ENCODE data around the gene KEAP1. TPM values are rescaled to one million over a fixed set of nuclear protein-coding genes. Genes with fewer than 3 reads are reported as not detected.

KEAP1 gene
- total RNA-seq, 4 donors from 2014 or later: 36.2 to 55.9 (median 48.0) TPM

DNA sequence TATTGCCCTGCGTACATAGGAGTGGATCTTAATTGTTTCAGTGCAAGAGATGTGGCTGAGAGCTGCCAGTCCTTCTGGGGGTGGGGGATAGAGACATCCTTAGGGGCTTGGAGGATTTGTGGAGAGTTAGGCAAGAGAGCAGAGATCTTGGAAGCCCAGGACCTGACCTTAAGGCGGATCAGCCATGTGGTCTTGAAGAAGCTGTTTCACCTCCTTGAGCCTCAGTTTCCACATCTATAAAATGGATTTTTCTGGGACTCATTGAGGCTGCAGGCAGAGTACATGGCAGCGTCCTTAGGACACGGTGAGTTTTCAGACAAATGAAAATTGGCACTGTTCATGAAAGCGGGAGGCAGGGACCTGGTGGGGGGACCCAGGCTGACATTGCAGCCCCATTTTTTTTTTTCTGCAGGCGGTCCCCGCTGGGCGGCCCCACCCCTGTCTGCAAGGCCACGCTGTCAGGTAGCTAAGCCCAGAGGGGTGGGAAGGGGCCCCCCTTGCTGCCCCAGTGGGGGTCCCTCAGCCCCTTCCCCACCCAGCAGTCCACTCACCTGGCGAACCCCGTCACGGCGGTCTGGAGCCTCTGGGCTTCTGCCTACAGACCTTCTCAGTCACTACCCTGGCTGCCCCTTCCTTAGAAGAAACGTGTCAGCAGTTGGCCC, 52.8 kb downstream of the KEAP1 start:
- no peak for TF ChIP-seq CTCF (IDR thresholded peaks at IDR 0.05; ENCODE audit: low read depth)

GRCh38 chr19:10449037-10449436, 54.1 kb downstream of the KEAP1 start:
- no peak for TF ChIP-seq CTCF (IDR thresholded peaks at IDR 0.05; ENCODE audit: low read depth)

DNA sequence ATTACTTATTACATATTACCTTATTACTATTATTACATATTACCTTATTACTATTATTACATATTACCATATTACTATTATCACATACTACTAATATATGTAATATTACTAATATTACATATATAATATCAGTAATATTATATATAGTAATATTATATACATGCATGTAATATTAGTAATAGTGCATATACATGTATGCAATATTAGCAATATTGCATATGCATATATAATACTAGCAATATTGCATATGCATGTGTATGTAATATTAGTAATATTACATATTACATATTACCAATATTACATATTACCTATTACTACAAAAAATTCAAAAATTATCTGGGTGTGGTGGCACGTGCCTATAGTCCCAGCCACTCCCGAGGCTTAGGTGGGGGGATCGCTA, 60.5 kb downstream of the KEAP1 start:
- TF ChIP-seq CTCF (IDR thresholded peaks at IDR 0.05; ENCODE audit: low read depth): no peak

DNA sequence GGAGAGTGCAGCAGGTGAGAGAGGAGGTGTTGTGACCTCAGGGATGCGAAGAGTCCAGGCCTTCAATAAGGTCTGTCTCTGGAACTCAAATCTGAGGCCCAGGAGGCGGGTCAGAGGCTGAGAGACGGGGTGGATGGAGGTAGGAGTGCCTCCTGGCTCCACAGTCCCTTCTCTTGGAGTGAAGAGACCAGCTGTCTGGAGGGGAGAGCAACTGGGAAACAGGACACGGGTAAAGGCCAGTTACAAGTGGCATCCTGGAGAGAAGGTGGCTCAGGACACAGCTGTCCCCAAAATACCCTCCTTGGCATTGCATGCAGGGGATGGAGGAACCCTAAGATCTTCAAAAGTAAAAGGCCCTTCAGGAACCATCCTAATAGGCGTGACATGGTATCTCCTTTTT, 63.6 kb downstream of the KEAP1 start:
- no peak for TF ChIP-seq CTCF (IDR thresholded peaks at IDR 0.05; ENCODE audit: low read depth)

Small RNA genes lying within 50 kb of the gene (small RNA-seq; reads per million reads assigned to genes)
- gene MIR1238: not detected
- gene RNU7-140P: not detected

Other genes with a start within 250 kb of the KEAP1 start
- 10 to 100 TPM; 11.4 to 43.4 (median 31.9) TPM for gene ICAM1, start 232.2 kb downstream of the KEAP1 start, total RNA-seq
- gene ICAM4, start 216.4 kb downstream of the KEAP1 start, total RNA-seq: 1 to 10 TPM in 2 of 4 donors, not detected in 2; 1.1 to 2.4 TPM
- gene ICAM5, start 213.4 kb downstream of the KEAP1 start, total RNA-seq: under 1 TPM; 0.16 to 0.68 (median 0.52) TPM
- 1 to 10 TPM in 3 of 4 donors, under 1 TPM in 1; 0.49 to 5.8 (median 2.2) TPM for gene ZGLP1, start 193.5 kb downstream of the KEAP1 start, total RNA-seq
- 10 to 100 TPM in 2 of 4 donors, 1 to 10 TPM in 2; 7.3 to 17.2 (median 9.1) TPM for gene FDX2, start 187.3 kb downstream of the KEAP1 start, total RNA-seq
- gene RAVER1, start 169.8 kb downstream of the KEAP1 start, total RNA-seq: 10 to 100 TPM in 1 of 4 donors, 1 to 10 TPM in 3; 5.9 to 22.4 (median 8.2) TPM
- 10 to 100 TPM in 1 of 4 donors, 1 to 10 TPM in 3; 4.9 to 17.3 (median 9.2) TPM for gene ICAM3, start 163.7 kb downstream of the KEAP1 start, total RNA-seq
- 10 to 100 TPM; 59.2 to 94.4 (median 75.9) TPM for gene TYK2, start 122.8 kb downstream of the KEAP1 start, total RNA-seq
- 100 to 1,000 TPM in 2 of 4 donors, 10 to 100 TPM in 2; 85.3 to 181 (median 119) TPM for gene CDC37, start 99.8 kb downstream of the KEAP1 start, total RNA-seq
- gene PDE4A, start 82.8 kb downstream of the KEAP1 start, total RNA-seq: 10 to 100 TPM; 14.3 to 26.6 (median 17.8) TPM
- under 1 TPM in 2 of 4 donors, not detected in 2; 0.17 to 0.65 TPM for gene S1PR5, start 14.1 kb upstream of the KEAP1 start, total RNA-seq
- 10 to 100 TPM in 1 of 4 donors, 1 to 10 TPM in 3; 5.2 to 20.7 (median 6.9) TPM for gene ATG4D, start 40.5 kb upstream of the KEAP1 start, total RNA-seq
- 10 to 100 TPM; 10.4 to 17.4 (median 12.4) TPM for gene KRI1, start 62.7 kb upstream of the KEAP1 start, total RNA-seq
- 10 to 100 TPM in 2 of 4 donors, 1 to 10 TPM in 2; 5.1 to 18.9 (median 8.4) TPM for gene CDKN2D, start 65.6 kb upstream of the KEAP1 start, total RNA-seq
- gene AP1M2, start 84.0 kb upstream of the KEAP1 start, total RNA-seq: under 1 TPM in 1 of 4 donors, not detected in 3; 0.51 TPM
- gene SLC44A2, start 122.2 kb upstream of the KEAP1 start, total RNA-seq: 100 to 1,000 TPM in 1 of 4 donors, 10 to 100 TPM in 3; 52.0 to 112 (median 56.9) TPM
- gene ILF3, start 151.0 kb upstream of the KEAP1 start, total RNA-seq: 100 to 1,000 TPM in 1 of 4 donors, 10 to 100 TPM in 3; 56.8 to 103 (median 77.7) TPM
- gene QTRT1, start 198.1 kb upstream of the KEAP1 start, total RNA-seq: 10 to 100 TPM; 13.7 to 30.5 (median 28.8) TPM
- 100 to 1,000 TPM in 1 of 4 donors, 10 to 100 TPM in 3; 63.9 to 140 (median 91.5) TPM for gene DNM2, start 214.7 kb upstream of the KEAP1 start, total RNA-seq